Measurements from ENCODE around the gene ADAT3.
A peak's percentile ranks its signal among the peaks of the same experiment; 100 is the strongest.
"Not testable (repeated sequence)": the region's sequence is repeated elsewhere in the genome, so short reads cannot be mapped to it uniquely, and the experiment has no call there.

ADAT3 gene

GRCh38 chr19:1868971-1869370 is 36.2 kb upstream of the ADAT3 start:
- no peak for TF ChIP-seq CTCF (IDR thresholded peaks at IDR 0.05)
- Histone ChIP-seq H3K27ac (no peak overlapping the region), H3K4me3 (no peak overlapping the region)
- DNase-seq (ENCODE audit: low spot score): no peak

GRCh38 chr19:1871140-1871597 is 34.0 kb upstream of the ADAT3 start:
- DNase-seq (ENCODE audit: low spot score): no peak
- H3K27ac ChIP-seq: no peak overlapping the region
- H3K4me3 ChIP-seq: no peak overlapping the region
- TF ChIP-seq CTCF (IDR thresholded peaks at IDR 0.05): no peak

GRCh38 chr19:1871630-1872029 is 33.6 kb upstream of the ADAT3 start:
- no peak overlapping the region for H3K4me3 ChIP-seq
- no peak for TF ChIP-seq CTCF (IDR thresholded peaks at IDR 0.05)
- H3K27ac ChIP-seq: no peak overlapping the region
- DNase-seq (ENCODE audit: low spot score): no peak

GRCh38 chr19:1872807-1873523 is 32.2 kb upstream of the ADAT3 start:
- TF ChIP-seq CTCF (IDR thresholded peaks at IDR 0.05): no peak
- H3K4me3 ChIP-seq: peak overlapping the region; percentile 56

GRCh38 chr19:1873524-1874473 is 31.4 kb upstream of the ADAT3 start:
- no peak for DNase-seq (ENCODE audit: low spot score)
- no peak for TF ChIP-seq CTCF (IDR thresholded peaks at IDR 0.05)
- H3K4me3 ChIP-seq: peak overlapping the region; percentile 56
- H3K27ac ChIP-seq: peak overlapping the region; percentile 68

More at GRCh38 chr19:1872807-1873523, 32.2 kb upstream of the ADAT3 start:
- H3K27ac ChIP-seq: peak overlapping the region; percentile 68
- no peak for DNase-seq (ENCODE audit: low spot score)

- TF ChIP-seq CTCF (IDR thresholded peaks at IDR 0.05): no peak
- no peak for DNase-seq (ENCODE audit: low spot score)
- Histone ChIP-seq H3K27ac (peak overlapping the region in 1 of 2 donors; percentile 97), H3K4me3 (peak overlapping the region; percentile 98)
These were observed 30.5 kb upstream of the ADAT3 start for GRCh38 chr19:1874554-1875185.

GRCh38 chr19:1875265-1875645 is 29.9 kb upstream of the ADAT3 start:
- Histone ChIP-seq H3K4me3 (peak overlapping the region; percentile 98), H3K27ac (peak overlapping the region; percentile 96 to 97)
- not testable (repeated sequence) for DNase-seq (ENCODE audit: low spot score)
